ENCODE measurements around the gene LCAT. TPM values are rescaled to one million over a fixed set of nuclear protein-coding genes. Genes with fewer than 3 reads are reported as not detected.

LCAT gene
- total RNA-seq, 1 experiment from 2014 or later: 16.7 TPM

GRCh38 chr16:67969254-67970039 lies 25.5 kb upstream of the LCAT start:
- DNase-seq (ENCODE audit: low spot score): no peak

- DNase-seq (ENCODE audit: low spot score): peak; percentile 41
Measured at GRCh38 chr16:67968400-67969253, 24.7 kb upstream of the LCAT start, which contains the start of gene SLC12A4. SLC12A4 (minus strand) TSS chr16:67968637; CDS start chr16:67968553, 84 bp downstream.

- no peak for DNase-seq (ENCODE audit: low spot score)
Measured at GRCh38 chr16:67967958-67968399, 24.1 kb upstream of the LCAT start.

GRCh38 chr16:67967183-67967957 lies 23.4 kb upstream of the LCAT start:
- no peak for DNase-seq (ENCODE audit: low spot score)

GRCh38 chr16:67966549-67967182 lies 22.7 kb upstream of the LCAT start:
- DNase-seq (ENCODE audit: low spot score): peak; percentile 62

- no peak for DNase-seq (ENCODE audit: low spot score)
Measured at GRCh38 chr16:67965668-67966548, 22.0 kb upstream of the LCAT start.

GRCh38 chr16:67964477-67965131 lies 20.7 kb upstream of the LCAT start:
- no peak for DNase-seq (ENCODE audit: low spot score)

GRCh38 chr16:67963662-67964321 lies 19.9 kb upstream of the LCAT start:
- no peak for DNase-seq (ENCODE audit: low spot score)

- no peak for DNase-seq (ENCODE audit: low spot score)
Measured at GRCh38 chr16:67963292-67963661, 19.4 kb upstream of the LCAT start.

- DNase-seq (ENCODE audit: low spot score): no peak
Measured at GRCh38 chr16:67962135-67962534, 18.2 kb upstream of the LCAT start.

- no peak for DNase-seq (ENCODE audit: low spot score)
Measured at GRCh38 chr16:67961551-67961957, 17.6 kb upstream of the LCAT start.

- DNase-seq (ENCODE audit: low spot score): peak; percentile 89
Measured at GRCh38 chr16:67959536-67960329, 15.8 kb upstream of the LCAT start.

- no peak for DNase-seq (ENCODE audit: low spot score)
Measured at GRCh38 chr16:67957622-67958021, 13.7 kb upstream of the LCAT start.

GRCh38 chr16:67954421-67955196 lies 10.7 kb upstream of the LCAT start:
- DNase-seq (ENCODE audit: low spot score): no peak

GRCh38 chr16:67953641-67954375 lies 9.9 kb upstream of the LCAT start:
- no peak for DNase-seq (ENCODE audit: low spot score)

GRCh38 chr16:67951485-67951884 lies 7.6 kb upstream of the LCAT start:
- DNase-seq (ENCODE audit: low spot score): no peak

GRCh38 chr16:67950335-67950843 lies 6.5 kb upstream of the LCAT start:
- no peak for DNase-seq (ENCODE audit: low spot score)

Data from A172 (cell line).